Activated effector memory CD4-positive, alpha-beta T cell treated with anti-CD3 and anti-CD28 coated beads, Interleukin-2, amount 50 U/mL, for 16 hours (primary cell): ENCODE results near the gene DPF3.

ENCODE experiments used
- DNase-seq: peaks from one replicate; pipeline ENCODE4 v3.0.0-alpha.2; 2020

DPF3 gene

DNA sequence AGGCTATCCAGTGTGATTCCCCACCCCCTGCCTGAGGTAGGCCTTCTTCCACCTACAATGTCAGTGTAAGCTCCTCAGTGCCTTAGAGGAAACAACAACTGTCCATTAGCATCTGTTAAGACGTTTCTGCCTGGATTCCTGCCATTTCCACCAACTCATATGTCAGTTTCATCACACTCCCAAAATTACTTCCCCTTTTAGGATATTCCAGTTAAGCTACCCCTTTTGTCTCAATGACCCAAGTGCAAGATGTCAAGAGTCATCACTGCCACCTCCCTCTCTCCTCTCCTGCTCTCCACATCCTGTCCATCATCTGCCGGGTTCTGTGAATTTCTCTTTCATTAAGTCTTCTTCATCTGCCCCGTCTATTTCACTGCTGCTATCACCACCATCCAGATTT, 189.4 kb downstream of the DPF3 start:
- no peak for DNase-seq

- no peak for DNase-seq
Observed at GRCh38 chr14:72701605-72702004, 192.3 kb downstream of the DPF3 start.

DNA sequence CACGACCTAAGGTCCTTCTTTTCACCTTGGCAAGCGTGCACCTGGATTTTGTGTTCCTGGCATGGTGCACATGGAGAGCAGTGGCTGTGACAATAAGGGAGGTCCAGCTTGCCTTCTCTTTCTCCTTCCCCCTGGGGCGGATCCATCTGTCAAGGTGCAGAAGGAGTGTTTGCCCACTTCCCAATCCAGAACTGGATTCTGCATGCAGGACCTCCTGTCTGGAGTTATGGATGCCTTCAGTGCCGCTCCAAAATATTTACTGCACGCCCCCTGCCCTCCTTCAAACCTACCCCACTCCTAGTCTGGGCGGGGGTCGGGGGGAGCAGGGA, 192.7 kb downstream of the DPF3 start:
- no peak for DNase-seq

DNA sequence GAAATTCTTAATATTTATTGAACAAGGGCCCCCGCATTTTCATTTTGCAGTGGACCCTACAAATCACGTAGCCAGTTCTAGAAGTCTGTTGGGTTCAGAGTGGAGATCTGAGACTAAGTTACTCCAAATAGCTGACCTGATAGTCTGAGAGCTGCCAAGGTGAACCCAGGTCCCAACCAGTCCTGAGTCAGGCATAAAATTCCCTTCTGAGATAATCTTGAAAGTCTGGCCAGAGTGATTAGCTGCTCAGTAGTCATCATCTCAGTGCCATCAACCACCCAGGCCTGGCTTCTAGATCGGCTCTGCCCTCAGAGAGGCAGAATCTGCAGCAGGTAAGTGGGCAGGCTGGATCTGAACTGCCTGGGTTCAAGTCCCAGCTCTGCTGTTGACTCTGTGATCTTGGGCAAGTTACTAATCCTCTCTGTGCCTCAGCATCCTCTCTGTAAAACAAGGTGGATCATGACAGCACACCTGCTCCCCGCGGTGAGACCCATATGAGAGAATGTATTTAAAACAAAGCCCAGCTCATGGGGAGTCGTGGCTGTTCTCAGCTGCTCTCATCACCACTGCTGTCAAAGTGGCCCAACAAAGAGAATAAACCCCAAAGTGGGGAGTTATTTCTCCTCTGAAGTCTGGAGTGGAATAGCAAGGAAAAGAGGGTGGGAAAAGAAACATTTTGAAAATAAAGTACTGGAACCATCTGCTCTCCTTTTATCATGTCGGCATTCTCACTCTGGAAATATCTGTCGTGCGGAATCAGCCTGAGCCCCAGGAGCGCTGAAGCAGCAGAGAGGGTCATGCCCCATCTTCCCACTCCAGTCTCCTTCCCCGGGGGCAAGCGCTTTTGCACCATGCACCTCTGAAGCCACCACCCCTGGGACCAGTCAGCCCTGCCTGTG, 193.3 kb downstream of the DPF3 start:
- peak; percentile 28 for DNase-seq

- no peak for DNase-seq
Observed at GRCh38 chr14:72699852-72700257, 194.0 kb downstream of the DPF3 start.

DNA sequence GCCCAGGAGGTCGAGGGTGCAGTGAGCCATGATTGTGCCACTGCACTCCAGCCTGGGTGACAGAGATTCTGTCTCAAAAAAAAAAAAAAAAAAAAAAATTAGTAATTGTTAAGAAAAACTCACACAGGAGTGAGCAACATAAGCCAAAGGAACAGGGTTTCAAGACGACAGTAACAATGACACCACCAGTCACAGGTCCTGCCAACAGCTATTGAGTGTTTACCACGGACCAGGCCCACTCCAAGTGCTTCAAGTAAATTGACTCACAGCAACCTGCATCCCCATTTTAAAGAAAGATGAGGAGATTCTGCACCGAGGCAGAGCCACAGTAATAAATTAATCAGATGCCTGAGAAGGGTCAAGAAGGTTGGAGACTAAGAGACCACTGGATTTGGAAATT, 194.5 kb downstream of the DPF3 start:
- no peak for DNase-seq

DNA sequence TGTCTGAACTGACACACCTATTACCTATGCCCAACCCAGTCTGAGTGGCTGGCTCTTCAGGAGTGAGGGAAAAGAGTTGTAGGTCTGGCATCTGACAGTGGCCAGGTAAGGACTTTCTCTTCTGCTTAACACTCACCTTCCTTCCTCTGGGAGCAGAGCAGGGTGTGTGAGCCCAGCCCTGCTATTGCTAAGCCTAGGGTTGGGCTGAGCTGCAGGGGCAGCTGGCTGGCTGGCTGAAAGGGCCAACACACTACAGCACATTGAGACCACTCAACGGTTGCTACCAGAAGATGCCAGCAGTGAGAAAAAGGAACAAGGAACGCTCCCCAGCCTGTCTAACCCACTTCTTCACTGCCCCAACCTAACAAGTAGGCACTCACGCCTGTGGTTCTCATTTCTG, 201.2 kb downstream of the DPF3 start:
- no peak for DNase-seq

GRCh38 chr14:72690324-72690723, 203.6 kb downstream of the DPF3 start:
- no peak for DNase-seq

DNA sequence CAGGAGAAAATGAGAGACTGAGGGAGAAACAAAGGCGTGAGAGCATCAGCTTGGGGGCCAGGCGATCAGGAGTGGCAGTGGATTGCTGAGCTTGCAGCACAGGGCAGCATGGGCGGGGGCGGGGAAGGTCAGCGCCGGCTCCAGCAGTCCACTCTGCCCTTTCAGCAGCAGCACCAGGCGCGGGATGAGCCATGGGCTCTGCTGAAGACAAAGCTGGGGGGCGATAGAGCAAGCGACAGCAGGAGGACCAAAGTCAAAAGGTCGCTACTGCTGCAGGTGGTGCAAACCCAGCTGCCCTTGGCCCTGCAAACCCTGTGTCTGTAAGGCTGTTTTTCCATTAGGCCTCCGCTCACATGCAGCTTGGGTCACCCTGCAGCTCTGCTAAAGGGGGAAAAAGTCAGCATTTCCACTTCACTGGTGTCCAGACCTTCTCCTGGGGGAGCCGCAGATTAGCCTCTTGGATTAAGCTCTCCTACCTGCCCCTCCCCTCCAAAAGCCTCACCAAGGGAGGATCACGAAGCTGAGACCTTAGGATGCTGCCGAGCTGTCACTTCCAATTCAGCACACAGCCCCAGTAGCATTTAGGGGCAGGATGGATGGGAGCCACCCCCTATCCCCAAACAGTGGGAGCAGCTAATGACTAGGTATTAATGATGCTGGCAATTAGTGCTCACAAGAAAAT, 204.8 kb downstream of the DPF3 start:
- DNase-seq: no peak

DNA sequence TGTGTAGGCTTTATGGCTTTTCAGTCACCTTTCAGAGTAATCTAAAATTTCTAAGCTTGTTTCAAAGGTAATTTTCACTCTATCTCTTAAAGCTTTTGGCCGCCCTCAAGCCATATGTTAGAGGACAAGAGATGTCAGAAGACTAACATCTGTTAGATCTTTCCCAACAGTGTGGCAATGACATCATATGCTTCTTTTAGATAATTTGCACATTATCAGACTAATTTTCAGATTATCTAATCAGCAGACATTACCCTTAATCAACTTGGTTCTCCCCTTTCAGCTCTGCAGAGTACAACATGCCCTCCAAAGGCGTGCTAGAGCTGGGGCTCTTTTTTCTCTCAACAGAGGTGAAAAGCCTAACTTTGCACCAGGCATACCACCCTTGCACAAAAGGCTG, 207.1 kb downstream of the DPF3 start:
- DNase-seq: no peak

DNA sequence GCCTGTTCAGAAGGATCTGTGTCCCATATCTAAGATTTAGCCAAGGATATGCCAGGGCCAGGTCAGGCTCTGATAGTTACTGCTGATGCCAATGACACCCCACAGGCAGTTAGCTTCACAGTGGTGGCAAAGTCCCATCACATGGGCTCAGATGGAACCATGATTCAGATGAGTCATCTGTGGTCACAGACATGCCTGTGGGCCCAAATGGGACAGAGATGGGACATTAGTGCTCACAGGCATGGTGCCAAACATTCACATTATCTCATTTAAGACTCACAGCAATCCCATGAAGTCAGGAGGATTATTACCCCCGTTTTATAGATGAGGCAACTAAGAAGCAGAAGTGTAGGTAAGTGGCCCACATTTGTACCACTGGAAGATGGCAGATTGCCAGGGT, 207.8 kb downstream of the DPF3 start:
- DNase-seq: no peak

DNA sequence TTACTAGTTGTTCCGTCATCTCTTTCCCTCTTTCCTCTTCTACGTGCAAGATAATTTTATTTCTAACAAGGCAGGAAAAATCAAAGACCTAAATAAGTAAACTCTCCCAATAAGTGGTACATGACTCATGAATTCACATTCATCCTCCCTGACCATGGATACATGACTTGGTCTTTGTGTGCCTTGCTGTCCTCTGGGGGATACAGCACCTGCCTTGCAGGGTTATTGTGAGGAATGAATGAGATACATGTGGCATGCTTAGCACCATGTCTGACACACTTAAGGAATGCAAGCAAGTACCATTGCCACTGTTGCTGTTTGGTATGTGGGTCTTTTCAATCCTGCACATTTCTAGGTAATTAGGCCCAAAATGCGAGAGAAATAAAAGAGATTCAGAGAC, 208.4 kb downstream of the DPF3 start:
- no peak for DNase-seq

DNA sequence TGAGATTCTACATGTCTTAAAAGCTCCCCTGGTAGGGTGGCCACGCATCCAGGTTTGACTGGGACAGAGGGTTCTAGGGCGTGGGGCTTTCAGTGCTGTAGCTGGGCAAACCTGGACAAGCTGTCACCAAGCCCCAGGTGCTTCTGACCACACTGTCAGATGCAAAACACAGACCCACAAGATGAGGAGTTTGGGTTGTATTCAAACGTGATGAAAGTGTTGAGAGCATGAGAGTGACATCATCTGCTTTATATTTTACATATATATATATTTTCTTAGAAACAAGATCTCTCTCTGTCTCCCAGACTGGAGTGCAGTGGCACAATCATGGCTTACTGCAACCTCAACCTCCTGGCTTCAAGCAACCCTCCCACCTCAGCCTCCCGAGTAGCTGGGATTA, 210.1 kb downstream of the DPF3 start:
- DNase-seq: no peak

GRCh38 chr14:72682188-72682587, 211.7 kb downstream of the DPF3 start:
- no peak for DNase-seq

DNA sequence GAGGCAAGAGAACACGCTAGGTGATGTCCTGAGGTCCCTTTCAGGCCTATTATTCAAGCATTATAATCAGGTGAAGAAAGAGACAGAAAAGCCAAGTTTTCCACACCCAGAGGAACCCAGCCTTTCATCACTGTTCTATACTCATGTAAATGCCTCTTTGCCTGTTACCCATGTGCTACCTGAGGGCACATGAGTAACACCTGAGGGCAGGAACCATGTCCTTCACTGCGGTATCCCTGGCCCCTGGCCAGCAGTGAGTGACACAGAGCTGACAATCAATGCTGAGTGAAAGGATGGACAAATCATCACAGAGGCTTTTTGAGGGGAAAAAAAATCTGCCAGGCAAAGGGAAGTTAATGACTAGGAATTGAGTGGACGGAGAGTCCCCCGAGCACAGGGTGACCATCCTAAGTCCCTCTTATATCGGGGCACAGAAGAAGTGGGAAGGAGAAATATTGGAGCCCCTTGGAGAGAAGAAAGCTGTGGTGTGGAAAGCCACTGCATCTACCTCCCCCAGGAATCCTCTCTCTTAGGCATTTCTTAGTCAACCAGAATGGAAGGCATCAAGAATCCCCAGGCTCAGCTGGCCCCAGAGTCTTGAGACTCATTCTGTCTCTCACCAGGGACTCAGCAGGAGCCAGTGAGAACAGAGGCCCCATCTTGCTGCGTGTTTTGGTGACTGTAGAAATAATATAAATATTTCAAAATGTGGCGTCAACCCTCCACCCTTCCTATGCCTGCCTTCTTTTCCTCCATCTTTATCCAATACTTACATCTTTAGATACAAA, 212.9 kb downstream of the DPF3 start:
- no peak for DNase-seq

- DNase-seq: no peak
Observed at GRCh38 chr14:72679536-72680151, 214.3 kb downstream of the DPF3 start.

- no peak for DNase-seq
Observed at GRCh38 chr14:72679141-72679535, 214.8 kb downstream of the DPF3 start.

DNA sequence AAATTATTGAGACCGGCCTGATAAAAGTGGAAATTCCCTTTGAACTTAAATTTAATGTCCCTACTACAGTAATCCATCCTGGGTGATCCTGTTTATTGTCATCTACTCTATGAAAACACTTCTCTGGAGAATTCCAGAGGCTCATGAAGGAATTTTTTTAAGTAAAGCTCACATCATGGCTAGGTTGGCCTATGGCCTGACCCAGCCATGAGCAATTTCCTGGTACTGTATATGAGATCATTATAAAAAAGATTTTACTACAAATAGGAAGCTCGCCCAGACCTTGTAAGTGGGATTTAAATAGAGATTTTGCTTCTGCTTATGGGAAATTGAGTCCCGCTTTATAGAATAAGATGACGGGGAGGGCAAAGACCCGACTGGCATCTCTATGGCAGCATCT, 215.5 kb downstream of the DPF3 start:
- DNase-seq: no peak

GRCh38 chr14:72677664-72678063, 216.2 kb downstream of the DPF3 start:
- no peak for DNase-seq

GRCh38 chr14:72675126-72675525, 218.8 kb downstream of the DPF3 start:
- DNase-seq: no peak

DNA sequence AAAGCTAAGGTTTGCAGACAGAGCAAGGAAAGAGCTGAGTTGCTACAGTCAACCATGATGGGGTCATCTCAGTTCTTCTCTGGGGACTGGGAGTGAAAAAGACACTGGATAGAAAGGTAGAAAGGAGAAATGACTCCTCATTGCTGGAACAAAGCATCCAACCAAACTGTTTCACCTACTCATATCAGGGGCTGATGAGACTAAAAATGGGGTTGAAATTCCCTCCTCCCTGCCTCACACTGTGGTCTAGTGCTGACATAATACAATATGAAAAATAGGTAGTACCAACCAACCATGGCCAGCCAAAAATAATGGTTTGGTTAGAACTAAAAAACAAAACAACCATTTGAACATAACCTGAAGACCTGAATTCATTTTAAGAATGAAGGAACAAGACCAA, 220.7 kb downstream of the DPF3 start:
- DNase-seq: no peak

DNA sequence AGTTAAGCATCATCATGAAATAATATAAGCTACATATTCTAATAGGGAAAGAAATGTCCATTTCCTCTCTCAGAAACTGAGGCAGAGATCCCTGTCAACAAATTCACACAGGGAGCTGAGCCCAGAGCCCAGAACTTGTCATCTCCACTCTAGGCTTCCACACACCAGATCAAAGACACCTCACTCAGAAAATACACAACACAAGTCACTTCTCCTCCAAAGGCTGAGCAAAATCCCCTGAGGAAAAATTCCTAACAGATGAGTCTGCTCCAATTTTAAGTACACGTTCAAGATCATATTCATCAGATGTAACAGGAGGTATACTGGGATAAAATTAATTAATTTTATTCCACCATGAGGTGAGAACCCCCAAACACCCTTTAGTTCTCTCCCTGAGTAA, 227.3 kb downstream of the DPF3 start:
- DNase-seq: no peak

DNA sequence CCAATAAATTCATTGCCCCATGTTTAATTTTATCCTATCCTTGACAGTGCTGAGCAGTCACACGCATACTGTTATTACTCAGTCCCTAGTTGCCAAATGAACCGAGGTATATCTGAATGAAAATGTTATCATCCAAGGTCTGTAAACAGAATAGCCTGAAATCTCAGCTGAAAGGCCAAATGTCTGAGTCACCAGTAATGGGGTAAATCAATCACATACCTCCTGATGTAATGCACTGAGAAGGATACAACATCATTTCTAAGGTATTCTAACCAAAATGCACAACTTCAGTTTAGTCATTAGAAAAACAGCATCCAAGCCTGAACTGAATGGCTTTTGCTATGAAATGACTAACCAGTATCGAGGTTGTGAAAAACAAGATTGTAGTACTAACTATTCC, 228.6 kb downstream of the DPF3 start:
- DNase-seq: no peak
